Mammary epithelial cell (primary cell): ENCODE measurements around the gene AKAP6.

ENCODE experiments used
- CTCF ChIP-seq, 2 donors: IDR thresholded peaks in 1 of 2; conservative IDR thresholded peaks in 1 of 2; 2 replicates each; pipeline ENCODE4 v1.5.1; 2011 to 2012; ENCODE audit warnings: inconsistent platforms in 2 of 2, low read length in 2 of 2, mild to moderate bottlenecking in 2 of 2, control low read depth in 1 of 2, low read depth in 1 of 2; ENCODE audit not compliant: insufficient read depth in 1 of 2; ENCODE audit errors: extremely low read depth in 1 of 2
- EZH2 ChIP-seq: IDR thresholded peaks from 2 replicates; pipeline ENCODE4 v1.6.1; 2012; ENCODE audit warnings: low read length, inconsistent platforms, borderline replicate concordance

GRCh38 chr14:32366986-32367385 lies 37.9 kb downstream of the AKAP6 start:
- no peak for TF ChIP-seq CTCF (conservative IDR thresholded peaks at IDR 0.05 in 1 of 2, IDR thresholded peaks at IDR 0.05 in 1 of 2; ENCODE audit: extremely low read depth in 1 of 2, insufficient read depth in 1 of 2, low read depth in 1 of 2, low read length in 2 of 2)
- no peak for TF ChIP-seq EZH2
